GM23338 (cell line): ENCODE results near the gene AANAT. TPM values are rescaled to one million over a fixed set of nuclear protein-coding genes. Genes with fewer than 3 reads are reported as not detected.

Experiments
- ATAC-seq: fragments of 200-7000 bp; cut with Tn5 transposase; 3 replicates; pipeline ENCODE4 v1.9.1; 2020
- DNase-seq: peaks from one replicate; pipeline ENCODE4 v3.0.0-alpha.2; 2015; ENCODE audit warnings: low spot score
- H2AFZ ChIP-seq: fragments of 200-600 bp; sonication (generic); 2 replicates; pipeline ENCODE4 v1.8.0; 2016; ENCODE audit warnings: antibody characterized with exemption, mild to moderate bottlenecking, moderate library complexity
- H3F3A ChIP-seq: fragments of 200-600 bp; sonication (generic); replicated peaks from 2 replicates; pipeline ENCODE4 v1.8.0; 2017; ENCODE audit warnings: antibody characterized with exemption, mixed run types, low read depth
- H3K27ac ChIP-seq: fragments of 200-600 bp; sonication (generic); 2 replicates; pipeline ENCODE4 v1.6.1; 2016; ENCODE audit warnings: low read depth
- H3K27me3 ChIP-seq: fragments of 200-600 bp; sonication (generic); 2 replicates; pipeline ENCODE4 v1.8.0; 2016; ENCODE audit warnings: mild to moderate bottlenecking, mixed run types, moderate library complexity; ENCODE audit not compliant: insufficient read depth
- H3K36me3 ChIP-seq: fragments of 200-600 bp; sonication (generic); 2 replicates; pipeline ENCODE4 v1.8.0; 2016; ENCODE audit warnings: mild to moderate bottlenecking; ENCODE audit not compliant: insufficient read depth
- H3K4me1 ChIP-seq: fragments of 200-600 bp; sonication (generic); 2 replicates; pipeline ENCODE4 v1.8.0; 2016; ENCODE audit warnings: mild to moderate bottlenecking, moderate library complexity; ENCODE audit not compliant: insufficient read depth
- H3K4me2 ChIP-seq: fragments of 200-600 bp; sonication (generic); 2 replicates; pipeline ENCODE4 v1.7.1; 2017; ENCODE audit warnings: mixed run types
- H3K4me3 ChIP-seq: fragments of 200-600 bp; sonication (generic); 2 replicates; pipeline ENCODE4 v1.6.1; 2016; ENCODE audit warnings: mixed run types
- H3K79me2 ChIP-seq: fragments of 200-600 bp; sonication (generic); replicated peaks from 2 replicates; pipeline ENCODE4 v1.8.0; 2017; ENCODE audit warnings: mild to moderate bottlenecking; ENCODE audit not compliant: insufficient read depth
- H3K9me2 ChIP-seq: fragments of 200-600 bp; sonication (generic); 2 replicates; pipeline ENCODE4 v1.8.0; 2017; ENCODE audit not compliant: insufficient read depth
- H4K20me1 ChIP-seq: fragments of 200-600 bp; sonication (generic); replicated peaks from 2 replicates; pipeline ENCODE4 v1.8.0; 2017; ENCODE audit warnings: mild to moderate bottlenecking; ENCODE audit not compliant: insufficient read depth
- H3K27ac Mint-ChIP-seq: 2 replicates; pipeline ENCODE4 v1.8.0; 2020; ENCODE audit warnings: inconsistent platforms, mild to moderate bottlenecking, moderate library complexity, mixed read lengths
- H3K27me3 Mint-ChIP-seq: 3 replicates; pipeline ENCODE4 v1.8.0; 2022; ENCODE audit warnings: low read depth, mild to moderate bottlenecking, moderate library complexity, mixed read lengths, inconsistent platforms; ENCODE audit not compliant: insufficient read depth, poor library complexity
- H3K36me3 Mint-ChIP-seq: 3 replicates; pipeline ENCODE4 v1.8.0; 2021; ENCODE audit warnings: low read depth, mild to moderate bottlenecking, inconsistent platforms, moderate library complexity, mixed read lengths
- H3K4me1 Mint-ChIP-seq: 3 replicates; pipeline ENCODE4 v1.8.0; 2020; ENCODE audit warnings: mild to moderate bottlenecking, inconsistent platforms, mixed read lengths
- H3K4me3 Mint-ChIP-seq: 3 replicates; pipeline ENCODE4 v1.8.0; 2021; ENCODE audit warnings: moderate library complexity, mild to moderate bottlenecking, inconsistent platforms, mixed read lengths
- H3K9me3 Mint-ChIP-seq: 3 replicates; pipeline ENCODE4 v1.8.0; 2020; ENCODE audit warnings: moderate library complexity, mild to moderate bottlenecking, inconsistent platforms, mixed read lengths
- CREB1 ChIP-seq: fragments of 250-450 bp; sonication (Bioruptor Pico); IDR thresholded peaks from 2 replicates; pipeline ENCODE4 v1.5.0; 2020; ENCODE audit warnings: low read depth, mild to moderate bottlenecking, moderate library complexity
- CTCF ChIP-seq, 2 experiments: fragments of 200-600 bp in 1 of 2; sonication (generic) in 1 of 2; conservative IDR thresholded peaks; 2 replicates each; pipeline versions ENCODE4 v1.5.1 to v1.6.1; 2016 to 2017; ENCODE audit warnings: antibody characterized with exemption in 2 of 2, low read depth in 2 of 2, mild to moderate bottlenecking in 2 of 2, moderate library complexity in 1 of 2
- EZH2 ChIP-seq: fragments of 200-600 bp; sonication (generic); IDR thresholded peaks from one replicate; pipeline ENCODE4 v1.8.0; 2017; ENCODE audit warnings: antibody characterized with exemption, mild to moderate bottlenecking, low read depth; ENCODE audit not compliant: unreplicated experiment
- JUNB ChIP-seq: IDR thresholded peaks from one replicate; pipeline ENCODE4 v1.6.1; 2016; ENCODE audit warnings: antibody characterized with exemption; ENCODE audit not compliant: unreplicated experiment
- NANOG ChIP-seq: IDR thresholded peaks from 2 replicates; pipeline ENCODE4 v1.6.1; 2016; ENCODE audit warnings: antibody characterized with exemption, borderline replicate concordance
- POLR2AphosphoS5 ChIP-seq: IDR thresholded peaks from 2 replicates; pipeline ENCODE4 v1.6.1; 2016; ENCODE audit warnings: antibody characterized with exemption, low read depth
- STAT1 ChIP-seq: IDR thresholded peaks from one replicate; pipeline ENCODE4 v1.6.1; 2016; ENCODE audit warnings: antibody characterized with exemption; ENCODE audit not compliant: unreplicated experiment
- ZNF114 ChIP-seq: fragments of 250-450 bp; sonication (Bioruptor Pico); IDR thresholded peaks from 2 replicates; pipeline ENCODE4 v1.5.0; 2020; ENCODE audit warnings: mild to moderate bottlenecking, moderate library complexity
- ZNF331 ChIP-seq: fragments of 250-450 bp; sonication (Bioruptor Pico); IDR thresholded peaks from 2 replicates; pipeline ENCODE4 v1.5.0; 2020; ENCODE audit warnings: low read depth, mild to moderate bottlenecking, moderate library complexity
- ZNF462 ChIP-seq: fragments of 250-450 bp; sonication (Bioruptor Pico); IDR thresholded peaks from 2 replicates; pipeline ENCODE4 v1.5.0; 2020; ENCODE audit warnings: mild to moderate bottlenecking, moderate library complexity
- polyA plus RNA-seq: library from polyadenylated mRNA; unstranded; fragments of >200 nt; fragmentation: Nextera tagmentation; extraction: Ambion mirVana; gene quantifications from 2 replicates; pipeline ENCODE4 v1.2.1, GENCODE V29; 2016
- total RNA-seq: library from RNA; depleted of rRNA; stranded (reverse); fragments of >200 nt; shearing (Covaris generic); gene quantifications from 2 replicates; pipeline ENCODE4 v1.2.3, GENCODE V29; 2014

AANAT gene
- total and polyA plus RNA-seq, 2 experiments from 2014 or later, result 0.28 to 1.0 TPM

GRCh38 chr17:76473541-76473985 lies 6.2 kb downstream of the AANAT start:
- Mint-ChIP-seq H3K36me3 (peaks cover 7% of the 10 kb centered on the region; the same call in 1 of the 3 replicates), H3K27me3 (peaks cover 10% of the 10 kb centered on the region), H3K4me3 (no peak overlapping the region), H3K9me3 (no peaks in the 10 kb centered on the region; the same call in 1 of the 3 replicates), H3K27ac (no peak overlapping the region), H3K4me1 (no peaks in the 10 kb centered on the region; the same call in 2 of the 3 replicates)
- Histone ChIP-seq H3K9me2 (no peaks in the 10 kb centered on the region), H3K27me3 (no peaks in the 10 kb centered on the region), H3K79me2 (no peaks in the 10 kb centered on the region), H3K36me3 (no peaks in the 10 kb centered on the region), H4K20me1 (no peaks in the 10 kb centered on the region), H3K27ac (no peak overlapping the region), H3F3A (no peaks in the 10 kb centered on the region), H3K4me2 (no peak overlapping the region), H3K4me1 (no peaks in the 10 kb centered on the region), H3K4me3 (no peak overlapping the region), H2AFZ (no peak overlapping the region)
- peak; percentile 91 for ATAC-seq
- DNase-seq, result peak; percentile 81
- TF ChIP-seq CTCF (conservative IDR thresholded peaks at IDR 0.05; ENCODE audit: low read depth in 2 of 2) (peak; percentile 42 to 76), EZH2 (no peak)

GRCh38 chr17:76474238-76474637 lies 6.8 kb downstream of the AANAT start:
- no peaks in the 10 kb centered on the region; the same call in 1 of the 3 replicates for H3K9me3 Mint-ChIP-seq
- peaks cover 10% of the 10 kb centered on the region for H3K27me3 Mint-ChIP-seq
- H3K79me2 ChIP-seq, result no peaks in the 10 kb centered on the region
- H4K20me1 ChIP-seq, result no peaks in the 10 kb centered on the region
- no peak overlapping the region for H3K4me2 ChIP-seq
- H3K36me3 Mint-ChIP-seq, result peaks cover 7% of the 10 kb centered on the region; the same call in 1 of the 3 replicates
- no peaks in the 10 kb centered on the region; the same call in 2 of the 3 replicates for H3K4me1 Mint-ChIP-seq
- no peaks in the 10 kb centered on the region for H3K9me2 ChIP-seq
- no peaks in the 10 kb centered on the region for H3K27me3 ChIP-seq
- DNase-seq, result no peak
- no peaks in the 10 kb centered on the region for H3F3A ChIP-seq
- no peak overlapping the region for H3K27ac Mint-ChIP-seq
- no peaks in the 10 kb centered on the region for H3K4me1 ChIP-seq
- no peak overlapping the region for H3K27ac ChIP-seq
- no peak overlapping the region for H3K4me3 ChIP-seq
- ATAC-seq, result no peak
- no peak overlapping the region for H3K4me3 Mint-ChIP-seq
- H2AFZ ChIP-seq, result no peak overlapping the region
- no peaks in the 10 kb centered on the region for H3K36me3 ChIP-seq
- TF ChIP-seq CREB1 (CRISPR knock-in tag) (no peak), NANOG (no peak), ZNF462 (CRISPR knock-in tag) (no peak), EZH2 (no peak), JUNB (no peak), CTCF (conservative IDR thresholded peaks at IDR 0.05; ENCODE audit: low read depth in 2 of 2) (no peak), STAT1 (no peak), ZNF331 (CRISPR knock-in tag) (no peak), POLR2AphosphoS5 (no peak), ZNF114 (no peak)
